MCF 10A (cell line): ENCODE data around the gene WWTR1. TPM values are rescaled to one million over a fixed set of nuclear protein-coding genes. Genes with fewer than 3 reads are reported as not detected.
A peak's percentile ranks its signal among the peaks of the same experiment; 100 is the strongest.

Experiments
- BruUV-seq: library from RNA; stranded (reverse); fragments of 400-500 nt; replicated peaks from 2 replicates; lab custom pipeline; 2021; lab: Mats Ljungman, UMichigan
- CTCF ChIA-PET: fragments of 300-600 bp; sonication (Branson Sonifier 250); formaldehyde crosslinking; extraction: SDS; loops from one replicate; lab custom pipeline; 2021; ENCODE audit warnings: antibody characterized with exemption, inconsistent platforms; lab: Yijun Ruan, JAX
- POLR2A ChIA-PET: fragments of 300-600, 350-650 bp; sonication (Branson Sonifier 250); formaldehyde crosslinking; extraction: SDS; loops from one replicate; lab custom pipeline; 2020; ENCODE audit warnings: antibody characterized with exemption, inconsistent platforms; lab: Yijun Ruan, JAX
- DNase-seq: peaks from one replicate; pipeline ENCODE4 v3.0.0-alpha.2; 2018; ENCODE audit not compliant: unreplicated experiment
- H3K27ac Mint-ChIP-seq: one replicate; pipeline ENCODE4 v1.8.0; 2022; ENCODE audit warnings: mild to moderate bottlenecking, low read depth, mixed read lengths; ENCODE audit not compliant: unreplicated experiment
- H3K27me3 Mint-ChIP-seq: one replicate; pipeline ENCODE4 v1.8.0; 2022; ENCODE audit warnings: mixed read lengths; ENCODE audit not compliant: insufficient read depth, unreplicated experiment
- H3K36me3 Mint-ChIP-seq: one replicate; pipeline ENCODE4 v1.8.0; 2022; ENCODE audit warnings: mild to moderate bottlenecking, moderate library complexity, mixed read lengths; ENCODE audit not compliant: insufficient read depth, unreplicated experiment
- H3K4me1 Mint-ChIP-seq: one replicate; pipeline ENCODE4 v1.8.0; 2022; ENCODE audit warnings: mixed read lengths; ENCODE audit not compliant: insufficient read depth, unreplicated experiment
- H3K4me3 Mint-ChIP-seq: one replicate; pipeline ENCODE4 v1.8.0; 2022; ENCODE audit warnings: mild to moderate bottlenecking, moderate library complexity, mixed read lengths; ENCODE audit not compliant: unreplicated experiment
- H3K9me3 Mint-ChIP-seq: one replicate; pipeline ENCODE4 v1.8.0; 2022; ENCODE audit warnings: mixed read lengths; ENCODE audit not compliant: unreplicated experiment
- CTCF ChIP-seq: fragments of 200-600 bp; IDR thresholded peaks from one replicate; pipeline ENCODE4 v1.8.0; 2022; ENCODE audit warnings: antibody characterized with exemption, mild to moderate bottlenecking; ENCODE audit not compliant: unreplicated experiment
- intact Hi-C: fragments of 100-400 bp; cut with micrococcal nuclease; formaldehyde crosslinking; loops from 2 replicates; pipeline ENCODE4 v1.14.1; 2022
- total RNA-seq: library from RNA; stranded (reverse); gene quantifications from 2 replicates; pipeline ENCODE4 v1.2.3, GENCODE V29; 2022

Gene WWTR1
- total RNA-seq, 1 experiment from 2014 or later, result 52.9 TPM

GRCh38 chr3:149590691-149591441 is 67.0 kb downstream of the WWTR1 start:
- Mint-ChIP-seq H3K27ac (no peak overlapping the region), H3K4me3 (no peak overlapping the region), H3K9me3 (no peaks in the 10 kb centered on the region), H3K27me3 (no peaks in the 10 kb centered on the region), H3K36me3 (no peaks in the 10 kb centered on the region), H3K4me1 (peaks cover 22% of the 10 kb centered on the region)
- ChIA-PET POLR2A (interaction anchor here (0.7 to 1.8 kb wide), 4 partner anchors 9 to 1040 kb away, joined by 3 to 5 read pairs (median 4); no protein-coding TSS in a partner anchor), CTCF (no interaction called here)
- intact Hi-C loops, result no loop called here
- DNase-seq, result no peak
- no TSS peak for BruUV-seq
- no peak for TF ChIP-seq CTCF

- intact Hi-C loops, result no loop called here
- Mint-ChIP-seq H3K9me3 (no peaks in the 10 kb centered on the region), H3K27me3 (no peaks in the 10 kb centered on the region), H3K4me3 (no peak overlapping the region), H3K4me1 (peaks cover 34% of the 10 kb centered on the region), H3K36me3 (no peaks in the 10 kb centered on the region), H3K27ac (peak overlapping the region; percentile 9)
- TF ChIP-seq CTCF, result no peak
- BruUV-seq, result no TSS peak
- peak; percentile 59 for DNase-seq
- CTCF ChIA-PET, result interaction anchor here (0.6 to 0.7 kb wide), 2 partner anchors 13 to 58 kb away, joined by 3 read pairs; no protein-coding TSS in a partner anchor
- POLR2A ChIA-PET, result interaction anchor here (1.1 to 4.8 kb wide), 2 partner anchors 8 to 69 kb away, joined by 6 to 31 read pairs; partner anchors contain the start of gene WWTR1
Observed at GRCh38 chr3:149589332-149589731, 68.5 kb downstream of the WWTR1 start.

DNA sequence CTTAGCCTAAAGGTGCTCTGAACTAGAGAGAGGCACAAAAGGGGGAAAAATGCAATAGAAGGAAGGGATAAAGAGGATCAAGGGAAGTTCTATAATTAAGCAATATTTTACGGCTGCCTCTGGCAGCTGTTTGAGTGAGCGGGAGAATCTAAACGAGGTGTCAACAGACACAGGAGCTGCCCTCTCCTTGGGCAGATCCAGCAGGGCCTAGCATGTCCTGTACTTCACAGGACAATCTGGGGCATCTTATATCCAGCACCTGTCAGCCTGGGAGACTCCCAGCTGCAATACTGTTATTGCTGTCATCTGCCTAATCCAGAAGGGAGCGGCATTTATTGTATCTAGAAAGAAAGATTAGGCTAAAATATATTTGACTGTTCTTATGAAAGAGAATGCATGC is 68.9 kb downstream of the WWTR1 start:
- ChIA-PET POLR2A (interaction anchor here (1.1 to 4.8 kb wide), 3 partner anchors 8 to 69 kb away, joined by 6 to 31 read pairs (median 9); partner anchors contain the start of gene WWTR1), CTCF (interaction anchor here (0.6 to 0.7 kb wide), 2 partner anchors 25 to 58 kb away, joined by 3 to 6 read pairs; no protein-coding TSS in a partner anchor)
- no peak for TF ChIP-seq CTCF
- no peak for DNase-seq
- Mint-ChIP-seq H3K4me1 (peaks cover 38% of the 10 kb centered on the region), H3K36me3 (no peaks in the 10 kb centered on the region), H3K27ac (peak overlapping the region; percentile 9), H3K27me3 (no peaks in the 10 kb centered on the region), H3K9me3 (no peaks in the 10 kb centered on the region), H3K4me3 (no peak overlapping the region)
- intact Hi-C loops, result no loop called here
- BruUV-seq, result no TSS peak

- Mint-ChIP-seq H3K9me3 (no peaks in the 10 kb centered on the region), H3K4me3 (no peak overlapping the region), H3K4me1 (peaks cover 40% of the 10 kb centered on the region), H3K27ac (no peak overlapping the region), H3K36me3 (peaks cover 6% of the 10 kb centered on the region), H3K27me3 (no peaks in the 10 kb centered on the region)
- no TSS peak for BruUV-seq
- ChIA-PET POLR2A (interaction anchor here (0.8 to 4.8 kb wide), 10 partner anchors 8 to 149 kb away, joined by 3 to 31 read pairs (median 6); partner anchors contain the start of gene WWTR1), CTCF (interaction anchor here (0.9 to 1.5 kb wide), 5 partner anchors 11 to 73 kb away, joined by 3 read pairs; partner anchors contain the start of gene WWTR1)
- TF ChIP-seq CTCF, result no peak
- intact Hi-C loops, result no loop called here
- no peak for DNase-seq
Observed at GRCh38 chr3:149587383-149587782, 70.4 kb downstream of the WWTR1 start.
